HG02938 (cell line): ENCODE results near the gene ENTPD2.
"Not testable (repeated sequence)": the region's sequence is repeated elsewhere in the genome, so short reads cannot be mapped to it uniquely, and the experiment has no call there.

Source experiments
- ATAC-seq: cut with Tn5 transposase; IDR thresholded peaks from one replicate; pipeline ENCODE4 v1.9.1; 2021; ENCODE audit warnings: mild to moderate bottlenecking, moderate library complexity; ENCODE audit not compliant: unreplicated experiment

The ENTPD2 gene

GRCh38 chr9:137048655-137049543, 5.0 kb downstream of the ENTPD2 start:
- ATAC-seq = no peak

GRCh38 chr9:137046088-137046787, 7.6 kb downstream of the ENTPD2 start, which contains the start of gene NPDC1:
TSS of gene NPDC1 (minus strand) at chr9:137046177. CDS start at chr9:137045989, 188 bp downstream.
- no peak for ATAC-seq

GRCh38 chr9:137045294-137046087, 8.4 kb downstream of the ENTPD2 start:
- no peak for ATAC-seq

- ATAC-seq = no peak
Observed at GRCh38 chr9:137044502-137045177, 9.2 kb downstream of the ENTPD2 start.

GRCh38 chr9:137044037-137044436, 9.8 kb downstream of the ENTPD2 start:
- no peak for ATAC-seq

GRCh38 chr9:137042751-137043727, 10.8 kb downstream of the ENTPD2 start:
- no peak for ATAC-seq

GRCh38 chr9:137041124-137041523, 12.7 kb downstream of the ENTPD2 start:
- ATAC-seq = no peak

- no peak for ATAC-seq
Observed at GRCh38 chr9:137040568-137040967, 13.3 kb downstream of the ENTPD2 start.

GRCh38 chr9:137039611-137040366, 14.1 kb downstream of the ENTPD2 start:
- ATAC-seq = no peak

- no peak for ATAC-seq
Observed at GRCh38 chr9:137038916-137039315, 14.9 kb downstream of the ENTPD2 start.

- no peak for ATAC-seq
Observed at GRCh38 chr9:137037483-137037882, 16.4 kb downstream of the ENTPD2 start.

GRCh38 chr9:137037035-137037434, 16.8 kb downstream of the ENTPD2 start:
- ATAC-seq = no peak

GRCh38 chr9:137035937-137036336, 17.9 kb downstream of the ENTPD2 start:
- no peak for ATAC-seq

- ATAC-seq = no peak
Observed at GRCh38 chr9:137035507-137035834, 18.4 kb downstream of the ENTPD2 start.

GRCh38 chr9:137034709-137035506, 19.0 kb downstream of the ENTPD2 start:
- ATAC-seq = no peak

- ATAC-seq = no peak
Observed at GRCh38 chr9:137034039-137034708, 19.7 kb downstream of the ENTPD2 start.

- ATAC-seq = not testable (repeated sequence)
Observed at GRCh38 chr9:137033481-137033880, 20.4 kb downstream of the ENTPD2 start.
